IMR-90 (cell line): ENCODE data around the gene ZCCHC14. TPM values are rescaled to one million over a fixed set of nuclear protein-coding genes. Genes with fewer than 3 reads are reported as not detected.

Experiments
- CTCF ChIP-seq: conservative IDR thresholded peaks from 2 replicates; pipeline ENCODE4 v1.5.1; 2012; ENCODE audit warnings: mild to moderate bottlenecking, low read depth, low read length, improper control_type of control experiment
- polyA plus RNA-seq, 3 experiments: library from polyadenylated mRNA; depleted of rRNA; stranded (reverse); fragments of >200 nt; gene quantifications; 2 replicates each; pipeline ENCODE4 v1.2.3, GENCODE V29; 2012; ENCODE audit warnings: low replicate concordance in 1 of 3
- total RNA-seq: library from RNA; depleted of rRNA; stranded (reverse); fragments of >200 nt; gene quantifications from 2 replicates; pipeline ENCODE4 v1.2.3, GENCODE V29; 2012

ZCCHC14 gene
- total and polyA plus RNA-seq, 2 of the 4 experiments (the other 2 are of a cell fraction), result 2.5 to 5.3 TPM

- TF ChIP-seq CTCF, result no peak; the same call in 1 of the 2 replicates
Observed at GRCh38 chr16:87383505-87384161, 109.2 kb downstream of the ZCCHC14 start, which contains the start of gene FBXO31 (continued).
